HG02759 (cell line): Measurements from ENCODE around the gene TSPAN5.
"Not testable (repeated sequence)": the region's sequence is repeated elsewhere in the genome, so short reads cannot be mapped to it uniquely, and the experiment has no call there.

Experiments used
- ATAC-seq: cut with Tn5 transposase; IDR thresholded peaks from one replicate; pipeline ENCODE4 v1.9.1; 2021; ENCODE audit warnings: mild to moderate bottlenecking, moderate library complexity; ENCODE audit not compliant: unreplicated experiment

TSPAN5 gene

DNA sequence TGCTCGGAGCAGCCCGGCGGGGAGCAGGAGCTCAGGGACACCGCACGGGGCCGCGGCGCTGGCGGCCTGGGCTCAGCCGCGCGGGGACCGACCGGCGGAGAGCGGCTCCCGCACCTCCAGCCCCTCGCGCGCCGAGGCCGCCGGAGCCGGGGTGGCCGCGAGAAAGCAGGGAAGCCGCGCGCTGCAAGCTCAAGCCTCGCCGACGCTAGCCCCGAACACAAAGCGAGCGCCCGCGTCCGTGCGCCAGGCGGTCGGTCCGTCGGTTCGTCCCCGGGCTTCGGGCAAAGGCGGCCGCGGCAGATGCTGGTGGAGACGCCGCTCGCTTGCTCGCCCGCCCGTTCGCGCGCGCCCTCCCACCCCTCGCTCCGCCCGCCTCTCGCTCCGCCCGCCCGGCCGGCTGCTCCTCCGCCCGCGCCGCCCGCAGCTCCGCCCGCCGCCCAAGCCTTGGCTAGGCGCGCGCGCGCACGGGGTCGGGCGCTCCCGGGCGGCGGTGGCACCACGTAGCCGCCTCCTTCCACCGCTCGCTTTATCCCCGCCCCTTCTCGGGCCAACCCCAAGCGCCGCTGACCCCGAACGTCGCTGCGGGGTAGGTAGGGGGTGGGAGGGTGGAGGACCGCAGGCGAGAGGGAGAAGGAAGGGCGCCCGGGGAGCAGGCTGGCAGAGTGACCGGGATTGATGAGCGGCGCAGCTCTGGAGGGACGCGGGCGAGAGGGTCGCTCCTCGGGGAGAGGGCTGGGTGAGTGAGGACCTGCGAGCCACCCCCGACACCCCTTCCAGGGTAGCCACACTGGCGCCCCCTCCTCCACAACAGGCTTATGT, at the start of gene TSPAN5:
Gene TSPAN5, minus strand, starts transcription at position 325 of the 819 bp plus-strand sequence.
- ATAC-seq, result peak; percentile 78

DNA sequence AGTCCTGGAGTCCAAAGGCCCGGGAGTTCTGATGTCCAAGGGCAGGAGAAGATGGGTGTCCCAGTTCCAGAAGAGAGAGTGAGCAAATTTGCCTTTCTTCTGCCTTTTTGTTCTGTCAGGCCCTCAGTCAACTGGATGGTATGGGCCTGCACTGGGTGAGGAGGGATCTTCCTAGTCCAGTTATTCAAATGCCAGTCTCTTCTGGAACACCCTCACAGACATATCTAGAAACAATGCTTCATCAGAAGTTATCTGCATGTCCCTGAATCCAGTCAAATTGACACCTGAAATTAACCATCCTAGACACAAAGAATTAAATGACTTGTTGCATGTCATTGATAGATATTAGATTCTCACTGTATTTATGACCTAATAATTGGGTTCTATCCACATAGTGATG, 48.5 kb upstream of the TSPAN5 start:
- no peak for ATAC-seq

DNA sequence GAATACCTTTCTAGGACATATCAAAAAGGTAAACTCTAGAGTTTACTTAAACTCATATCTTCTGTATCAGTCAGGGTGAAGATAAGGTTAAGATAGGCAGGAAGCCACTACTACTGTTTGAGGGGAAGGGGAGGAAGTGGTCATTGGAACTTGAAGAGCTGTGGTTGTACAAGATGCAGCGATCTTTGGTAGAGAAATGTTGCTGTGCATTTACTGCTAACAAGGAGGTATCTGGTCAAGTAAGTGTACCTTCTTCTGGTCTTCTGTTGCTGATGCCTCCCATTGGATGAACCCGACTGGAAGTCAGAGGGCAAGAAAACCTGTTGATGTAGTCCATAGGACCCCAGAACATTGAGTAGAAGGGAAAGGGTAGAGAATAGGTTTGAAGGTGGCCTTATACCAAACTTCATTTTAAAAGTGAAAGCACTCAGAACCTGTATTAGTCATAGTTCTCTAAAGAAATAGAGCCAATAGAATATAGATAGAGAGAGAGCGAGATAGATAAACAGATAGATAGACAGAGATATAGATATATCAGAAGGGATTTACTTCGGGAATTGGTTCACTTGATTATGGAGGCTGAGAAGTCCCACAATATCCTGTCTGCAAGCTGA, 47.9 kb upstream of the TSPAN5 start:
- no peak for ATAC-seq

DNA sequence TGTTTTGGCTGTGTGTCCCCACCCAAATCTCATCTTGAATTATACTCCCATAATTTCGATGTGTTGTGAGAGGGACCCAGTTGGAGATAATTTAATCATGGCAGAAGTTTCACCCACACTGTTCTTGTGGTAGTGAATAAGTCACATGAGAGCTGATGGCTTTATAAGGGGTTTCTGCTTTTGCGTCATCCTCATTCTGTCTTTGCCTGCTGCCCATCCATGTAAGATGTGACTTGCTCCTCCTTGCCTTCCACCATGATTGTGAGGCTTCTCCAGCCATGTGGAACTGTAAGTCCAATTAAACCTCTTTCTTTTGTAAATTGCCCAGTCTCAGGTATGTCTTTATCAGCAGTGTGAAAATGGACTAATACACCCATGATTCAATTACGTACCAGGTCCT, 47.2 kb upstream of the TSPAN5 start:
- ATAC-seq, result not testable (repeated sequence)

DNA sequence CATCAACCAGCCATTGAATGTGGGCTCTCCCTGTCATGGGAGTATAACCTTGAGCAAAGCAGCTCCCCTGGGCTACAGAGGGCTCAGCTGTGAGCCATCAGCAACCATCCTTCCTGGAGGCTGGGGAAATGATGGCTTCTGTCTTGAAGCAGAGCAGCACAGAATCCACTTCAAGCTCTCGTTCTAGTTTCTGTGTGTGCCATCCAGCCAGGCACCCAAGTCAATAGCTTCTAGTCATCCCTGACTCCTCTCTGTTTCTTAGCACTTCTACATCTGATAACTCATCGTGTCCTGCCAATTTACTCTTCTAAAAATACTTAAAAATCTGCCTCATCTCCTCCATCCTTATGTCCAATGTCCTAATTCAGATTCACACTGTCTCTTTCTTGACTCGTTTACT, 42.2 kb upstream of the TSPAN5 start:
- no peak for ATAC-seq

DNA sequence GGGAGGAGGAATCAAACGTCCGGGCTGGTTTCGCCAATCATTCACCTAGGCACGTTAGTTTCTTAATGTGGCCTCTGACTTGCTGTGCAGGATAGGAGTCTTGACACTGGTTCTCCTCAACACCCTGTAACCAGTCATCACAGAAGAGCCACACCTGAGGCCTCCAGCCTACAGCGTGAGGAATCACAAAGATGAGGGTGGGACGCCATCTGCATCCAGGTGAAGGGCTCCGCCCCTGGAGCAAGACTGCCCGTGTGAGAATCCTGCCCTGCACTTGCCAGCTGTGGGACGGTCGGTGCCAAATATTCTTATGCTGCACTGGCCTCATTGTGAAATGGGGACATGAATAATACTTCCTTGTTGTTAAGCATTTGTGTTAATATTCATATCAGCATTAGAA, 35.7 kb upstream of the TSPAN5 start:
- no peak for ATAC-seq

DNA sequence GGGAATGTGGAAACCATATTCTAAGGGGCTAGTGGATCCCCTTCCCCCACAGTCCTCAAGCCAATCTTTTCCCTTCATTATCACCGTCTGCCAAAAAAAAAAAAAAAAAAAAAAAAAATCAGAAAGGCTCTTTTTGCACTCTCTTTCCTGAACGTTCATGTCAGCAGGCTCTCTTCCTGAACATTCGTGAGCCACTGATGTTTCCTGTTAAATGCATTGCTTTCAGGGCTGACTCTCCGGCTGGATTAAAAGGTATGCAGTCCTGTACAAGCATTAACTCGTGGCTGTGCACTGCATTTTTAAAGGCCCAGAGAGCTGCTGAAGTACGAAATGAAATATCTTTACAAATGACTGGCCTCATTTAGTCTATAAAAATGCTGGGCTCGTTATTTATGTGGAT, 34.0 kb upstream of the TSPAN5 start:
- ATAC-seq, result no peak

DNA sequence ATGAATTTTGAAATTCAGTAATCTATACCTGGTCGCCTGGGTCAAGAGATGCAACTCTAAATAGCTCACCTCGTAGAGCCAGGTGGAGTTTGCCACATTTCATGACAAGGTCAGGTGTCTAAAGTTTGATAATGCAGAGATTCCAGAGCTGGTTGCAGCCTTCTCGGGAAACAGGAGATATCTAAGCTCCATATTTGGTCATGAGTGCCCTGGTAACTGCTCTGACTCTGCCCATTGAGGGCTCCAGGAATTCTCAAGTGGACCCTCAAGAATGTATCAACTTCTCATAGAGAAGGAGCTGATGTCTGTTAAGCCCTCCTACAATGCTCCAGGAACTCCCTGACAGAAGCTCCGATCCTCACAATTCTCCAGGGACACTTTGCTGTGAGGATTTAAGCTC, 33.2 kb upstream of the TSPAN5 start:
- no peak for ATAC-seq

DNA sequence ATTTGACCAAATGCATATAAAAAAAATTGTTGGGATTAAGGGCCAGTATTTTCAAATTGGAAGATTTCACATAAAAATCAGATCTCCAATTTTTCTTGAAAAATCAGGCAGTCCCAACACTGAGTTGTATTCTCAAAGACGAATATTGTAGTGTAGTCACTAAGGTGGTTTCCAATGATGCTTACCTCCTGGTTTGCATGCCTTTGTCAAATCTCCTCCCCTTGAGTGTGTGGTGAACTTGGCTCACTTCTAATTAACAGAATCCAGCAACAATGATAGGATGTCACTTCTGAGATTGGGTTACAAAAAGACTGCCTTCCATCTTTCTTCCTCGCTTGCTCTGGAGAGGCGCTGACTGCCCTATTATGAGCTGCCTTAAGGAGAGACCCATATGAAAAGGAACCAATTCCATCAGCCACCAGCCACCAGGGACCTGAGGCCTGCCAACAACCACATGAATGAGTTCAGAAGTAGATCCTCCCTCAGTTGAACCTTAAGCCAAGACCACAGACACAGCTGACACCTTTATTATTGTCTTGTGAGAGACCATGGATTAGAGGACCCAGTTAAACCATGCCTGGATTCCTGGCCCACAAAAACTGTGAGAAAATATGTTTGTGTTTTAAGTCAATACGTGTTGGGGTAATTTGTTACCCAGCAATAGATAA, 31.2 kb upstream of the TSPAN5 start:
- no peak for ATAC-seq

DNA sequence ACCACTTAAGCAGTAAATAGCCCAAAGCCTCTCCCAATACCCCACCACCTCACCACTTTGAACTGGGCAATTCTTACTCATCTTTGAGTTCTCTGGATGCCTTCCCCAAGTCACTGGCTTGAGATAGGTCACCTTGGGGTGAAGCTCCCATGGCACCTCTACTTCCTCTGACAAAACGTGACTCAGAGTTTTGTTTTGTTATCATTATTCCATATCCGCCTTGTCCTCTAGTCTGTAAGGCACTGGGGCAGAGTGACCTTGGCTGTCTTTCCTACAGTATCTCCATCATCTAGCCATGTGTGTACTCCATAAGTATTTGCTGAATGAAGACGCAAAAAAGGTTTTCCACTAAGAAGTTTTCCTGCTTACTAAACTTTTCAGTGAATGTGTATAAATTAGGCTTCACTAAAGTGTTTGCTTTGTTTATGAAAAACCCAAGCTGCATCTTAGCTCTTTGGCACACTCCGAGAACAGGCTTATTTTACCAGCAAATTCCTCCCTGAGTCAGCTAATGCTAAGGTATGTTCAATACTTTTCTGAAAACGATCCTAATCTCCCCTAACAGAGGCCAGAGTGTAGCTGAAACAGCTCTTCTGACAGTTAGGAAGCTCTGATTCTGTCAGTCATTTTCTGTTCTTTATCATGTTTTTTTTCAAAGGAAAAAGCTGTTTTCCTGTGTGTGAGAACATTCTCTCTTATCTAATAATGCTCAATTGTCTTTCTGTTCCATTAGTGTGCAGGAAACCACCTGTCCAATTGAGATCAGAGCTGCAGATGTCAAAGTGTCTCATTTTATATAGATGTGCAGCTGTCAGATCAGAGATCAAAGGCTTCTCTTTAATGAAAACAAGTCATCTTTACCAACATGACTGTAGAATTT, 30.2 kb upstream of the TSPAN5 start:
- ATAC-seq, result no peak

DNA sequence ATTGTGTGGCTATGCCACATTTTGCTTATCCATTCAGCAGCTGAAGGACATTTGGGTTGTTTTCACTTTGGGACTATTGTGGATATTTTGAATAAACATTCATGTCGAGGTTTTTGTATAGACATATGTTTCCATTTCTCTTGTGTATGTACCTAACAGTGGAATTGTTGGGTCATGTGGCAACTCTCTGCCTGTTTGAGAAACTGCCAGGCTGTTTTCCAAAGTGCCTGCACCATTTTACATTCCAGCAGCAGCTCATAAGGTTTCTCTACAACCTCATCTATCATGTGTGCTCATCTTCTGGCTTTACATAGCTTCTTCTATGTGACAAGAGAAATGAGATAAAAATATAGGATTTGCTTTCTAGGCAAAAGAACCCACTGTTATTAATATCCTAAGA, 29.5 kb upstream of the TSPAN5 start:
- ATAC-seq, result no peak

DNA sequence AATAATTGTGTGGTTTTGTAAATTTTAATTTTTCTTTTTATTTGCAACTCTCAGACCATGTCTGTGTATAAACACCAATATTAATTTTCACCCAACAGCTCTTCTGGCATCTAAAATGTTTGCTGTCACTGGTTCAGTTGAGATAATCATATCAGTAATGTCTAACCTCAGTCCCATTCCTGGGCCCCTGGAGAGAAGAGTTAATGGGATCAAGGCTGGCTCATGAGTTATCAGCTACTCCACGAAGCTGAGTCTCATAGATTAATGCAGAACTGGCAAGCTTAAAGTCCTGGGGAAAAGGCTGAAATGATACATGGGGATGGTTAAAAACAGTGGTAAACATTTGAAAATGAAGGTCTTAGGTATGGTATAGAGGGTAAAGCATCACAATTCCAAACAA, 28.4 kb upstream of the TSPAN5 start:
- ATAC-seq, result no peak

DNA sequence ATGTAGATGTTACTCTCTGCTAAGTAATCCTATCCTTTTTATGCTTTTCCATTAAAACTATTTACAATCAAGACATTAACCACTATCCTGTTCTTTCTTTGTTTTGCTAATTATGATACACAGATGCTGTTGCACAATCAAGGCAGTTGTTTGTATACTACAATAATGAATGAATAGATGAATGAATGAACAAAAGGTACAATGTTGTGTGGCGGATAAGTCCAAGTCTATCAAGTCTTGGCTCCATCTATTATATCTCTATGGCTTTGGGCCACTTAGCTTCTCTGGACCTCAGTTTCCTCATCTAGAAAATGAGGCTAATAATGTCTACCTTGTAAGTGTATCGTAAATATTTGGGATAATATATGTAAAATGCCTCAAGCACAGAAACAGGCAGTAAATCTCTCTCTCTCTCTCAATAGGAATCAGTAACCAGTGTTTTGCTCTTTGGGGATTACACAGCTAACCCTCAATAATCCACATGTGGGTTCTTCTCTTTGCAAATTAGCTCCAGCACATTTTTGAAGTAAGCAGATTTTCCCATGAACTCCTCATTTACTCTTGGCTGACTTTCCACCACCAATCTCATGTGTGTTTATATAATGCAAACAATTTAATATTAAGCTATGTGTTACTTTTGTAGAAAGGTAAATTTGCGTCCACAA, 27.8 kb upstream of the TSPAN5 start:
- ATAC-seq, result no peak

DNA sequence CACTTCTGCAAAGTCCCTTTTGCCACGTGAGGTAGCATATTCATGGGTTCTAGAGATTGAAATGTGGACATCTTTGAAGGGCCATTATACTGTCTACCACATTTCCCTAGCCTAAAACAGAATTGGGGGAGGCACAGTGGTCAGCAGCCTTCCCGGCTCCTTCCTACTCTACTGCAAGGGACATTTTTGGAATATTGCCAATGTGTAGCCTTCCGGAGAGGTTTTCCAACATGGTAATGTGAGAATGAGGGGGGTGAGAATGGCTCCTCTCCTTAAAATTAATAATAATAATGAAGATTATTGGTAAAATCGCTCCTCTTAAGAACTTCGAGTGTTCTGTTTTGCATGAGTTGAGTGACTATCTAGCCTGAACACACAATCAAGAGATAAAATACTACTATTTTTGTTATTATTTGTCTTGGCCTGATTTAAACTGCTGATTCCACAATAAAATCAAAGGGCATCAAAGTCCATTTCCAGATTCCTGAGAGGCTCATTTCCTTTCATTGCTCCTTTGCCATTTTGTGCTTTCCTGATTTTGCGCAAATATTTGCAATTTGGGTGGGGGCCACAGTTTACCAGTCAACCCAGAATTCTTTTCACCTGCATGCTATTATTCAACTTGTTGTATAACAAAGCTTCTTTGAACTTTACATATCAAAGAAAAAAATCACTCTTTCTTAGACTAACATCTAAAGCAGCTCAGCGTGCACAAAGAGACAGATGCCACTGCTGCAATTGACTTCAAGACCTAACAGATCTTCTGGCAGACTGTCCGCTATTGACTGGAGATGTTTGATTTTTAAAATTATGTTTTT, 27.0 kb upstream of the TSPAN5 start:
- no peak for ATAC-seq

DNA sequence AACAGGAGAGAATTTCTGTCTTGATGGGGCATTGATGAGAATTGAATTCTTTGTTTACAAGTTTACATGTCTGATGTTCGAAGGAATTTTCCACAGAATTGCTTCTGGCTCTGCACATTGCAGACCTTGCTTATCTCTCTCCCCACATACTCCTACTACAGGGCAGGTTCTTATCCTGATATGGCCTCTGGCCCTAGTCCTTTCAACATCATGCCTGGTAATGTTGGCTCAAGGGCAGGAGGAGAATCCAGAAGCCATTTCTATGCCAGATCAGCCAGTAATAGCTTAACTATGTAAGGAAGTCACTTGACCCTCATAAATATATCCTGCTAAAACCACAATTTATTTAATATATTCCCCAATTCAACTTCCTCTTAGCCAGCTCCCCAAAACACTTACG, 24.3 kb upstream of the TSPAN5 start:
- ATAC-seq, result no peak

DNA sequence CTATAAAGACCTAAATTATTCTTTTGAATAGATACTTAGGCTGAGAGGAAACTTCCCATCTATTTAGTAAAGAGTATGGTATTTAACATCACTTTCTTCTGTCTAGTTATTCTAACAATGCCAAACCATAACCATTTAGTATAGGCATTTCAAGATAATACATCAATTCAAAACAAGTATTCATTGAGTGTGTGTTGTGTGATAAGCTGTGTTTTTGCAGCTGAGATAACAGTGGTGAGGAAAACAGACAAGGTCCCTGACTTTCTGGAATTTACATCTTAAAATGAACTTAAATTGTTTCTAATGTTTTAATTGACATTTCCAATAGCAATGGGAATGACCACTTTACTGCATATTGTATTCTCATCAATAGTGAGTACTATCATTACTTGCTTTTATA, 22.4 kb upstream of the TSPAN5 start:
- no peak for ATAC-seq

DNA sequence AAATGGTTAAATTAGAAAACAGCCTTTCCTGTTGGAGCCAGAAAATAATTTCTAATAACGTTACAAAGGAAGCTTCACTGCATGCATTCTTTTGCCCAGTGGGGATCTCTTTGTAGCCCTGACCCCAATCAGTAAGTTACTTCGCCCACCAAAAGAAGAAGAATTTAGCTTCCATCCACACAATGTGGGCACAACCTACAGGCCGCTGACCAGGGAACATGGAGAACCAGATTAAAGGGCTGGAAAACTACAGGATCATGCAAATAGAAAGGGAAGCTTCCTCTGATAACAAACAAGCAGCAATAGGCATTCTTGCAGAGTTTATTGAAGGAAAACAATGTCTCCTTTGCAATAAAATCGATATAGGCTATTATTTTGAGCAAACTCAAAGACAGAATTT, 21.3 kb upstream of the TSPAN5 start:
- no peak for ATAC-seq

DNA sequence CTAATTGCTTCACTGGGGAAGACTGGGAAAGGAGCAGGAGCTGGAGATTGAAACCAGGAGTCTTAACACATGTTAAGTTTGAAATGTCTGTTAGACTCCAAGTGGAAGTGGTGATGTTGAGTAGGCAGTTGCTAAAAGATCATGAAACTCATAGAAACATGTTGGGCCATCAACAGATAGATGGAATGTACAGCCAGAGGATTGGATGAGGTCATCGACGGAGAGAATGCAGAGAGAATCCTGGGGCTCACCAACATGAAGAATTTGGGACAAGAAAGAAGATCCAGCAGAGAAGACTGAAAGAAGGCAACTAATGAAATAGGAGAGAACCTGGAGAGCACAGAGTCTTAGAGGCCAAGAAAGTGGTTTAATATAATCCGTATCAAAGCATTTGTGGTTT, 19.4 kb upstream of the TSPAN5 start:
- ATAC-seq, result no peak

DNA sequence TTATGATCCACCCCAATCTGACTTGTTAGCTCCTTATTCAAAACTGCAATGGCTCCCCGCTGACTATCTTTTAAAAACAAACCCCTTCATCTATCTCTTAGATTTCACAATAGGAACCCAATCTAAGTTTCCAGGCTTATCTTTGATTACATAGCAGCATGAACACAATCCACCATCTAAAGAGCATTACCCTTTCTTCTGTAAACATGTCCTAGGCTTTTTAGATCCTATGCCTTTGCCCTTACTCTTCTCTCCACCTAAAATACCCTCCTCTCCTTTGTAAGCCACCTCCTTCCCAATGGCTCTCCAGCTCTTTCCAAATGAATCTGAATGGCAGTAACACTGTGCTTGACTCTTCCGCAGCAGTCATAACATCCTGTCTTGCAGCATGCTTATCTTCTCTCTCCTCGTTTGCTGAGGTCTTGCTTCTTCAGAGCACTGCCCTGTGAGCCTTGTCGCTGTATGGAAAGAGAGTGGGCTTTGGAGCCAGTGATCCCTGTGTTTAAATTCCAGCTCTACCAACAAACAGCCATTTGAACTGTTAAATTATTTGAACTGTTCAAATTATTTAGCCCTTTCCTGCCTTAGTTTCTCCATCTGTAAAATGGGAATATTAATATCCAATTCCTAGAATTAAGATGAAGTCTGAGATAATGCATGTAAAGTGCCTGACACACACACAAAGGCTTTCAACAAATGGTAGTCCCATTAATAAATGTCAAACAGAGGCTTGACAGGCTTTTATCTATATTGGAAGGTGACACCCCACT, 16.2 kb upstream of the TSPAN5 start:
- ATAC-seq, result no peak
